HepG2 (cell line): ENCODE measurements around the gene FAM168A. TPM values are rescaled to one million over a fixed set of nuclear protein-coding genes. Genes with fewer than 3 reads are reported as not detected.

Experiments used
- ATAC-seq: fragments of 200-7000 bp; cut with Tn5 transposase; 3 replicates; pipeline ENCODE4 v1.9.1; 2020; ENCODE audit warnings: mild to moderate bottlenecking, moderate library complexity
- BruUV-seq: library from RNA; stranded (reverse); fragments of 400-500 nt; replicated peaks from 2 replicates; lab custom pipeline; 2021; lab: Mats Ljungman, UMichigan
- CTCF ChIA-PET: fragments of 300-600 bp; formaldehyde crosslinking; extraction: SDS; loops from one replicate; lab custom pipeline; 2021; ENCODE audit warnings: low total read pairs, inconsistent platforms, low intra/inter-chr PET ratio; lab: Yijun Ruan, JAX
- POLR2A ChIA-PET: fragments of 350-600 bp; sonication (Branson Sonifier 250); formaldehyde crosslinking; loops from one replicate; lab custom pipeline; 2020; ENCODE audit warnings: antibody characterized with exemption, inconsistent platforms; lab: Yijun Ruan, JAX
- DNase-seq: peaks from one replicate; pipeline ENCODE4 v3.0.0-alpha.2; 2015; ENCODE audit warnings: low spot score
- FAIRE-seq: peaks from 3 replicates; lab custom pipeline; 2011; peaks lifted over from hg19 to GRCh38; lab: Jason Lieb, UNC
- H2AFZ ChIP-seq: one replicate; pipeline ENCODE4 v1.6.1; 2011; ENCODE audit warnings: low read length, inconsistent platforms
- H3K27ac ChIP-seq: fragments of 300-600 bp; 3 replicates; pipeline ENCODE4 v1.8.0; 2011; ENCODE audit warnings: mixed run types, mild to moderate bottlenecking, mixed read lengths, low read length, inconsistent platforms; ENCODE audit not compliant: insufficient read depth; ENCODE audit errors: extremely low read length
- H3K27me3 ChIP-seq, 2 experiments: fragments of 200-600 bp in 1 of 2; 2 replicates in 1 of 2; 3 replicates in 1 of 2; pipeline versions ENCODE4 v1.6.0 to v1.8.0; 2011; ENCODE audit warnings: low read length in 2 of 2, mild to moderate bottlenecking in 2 of 2, moderate library complexity in 2 of 2, inconsistent platforms in 1 of 2; ENCODE audit not compliant: insufficient read depth in 2 of 2, control insufficient read depth in 1 of 2
- H3K36me3 ChIP-seq, 2 experiments: fragments of 200-600 bp in 1 of 2; replicated peaks in 1 of 2; 2 replicates in 1 of 2; 3 replicates in 1 of 2; pipeline versions ENCODE4 v1.5.1 to v1.8.0; 2011; ENCODE audit warnings: low read length in 2 of 2, inconsistent platforms in 1 of 2; ENCODE audit not compliant: insufficient read depth in 2 of 2, control insufficient read depth in 1 of 2
- H3K4me1 ChIP-seq: 2 replicates; pipeline ENCODE4 v1.5.1; 2012; ENCODE audit warnings: low read length, inconsistent platforms; ENCODE audit not compliant: insufficient read depth
- H3K4me2 ChIP-seq: 2 replicates; pipeline ENCODE4 v1.6.0; 2011; ENCODE audit warnings: low read depth, low read length, inconsistent platforms
- H3K4me3 ChIP-seq, 3 experiments: fragments of 200-600 bp in 1 of 3; sonication (generic), shearing (Covaris generic) in 1 of 3; replicated peaks in 1 of 3; 2 replicates each; pipeline ENCODE4 v1.5.1; 2011 to 2016; ENCODE audit warnings: low read length in 3 of 3, inconsistent platforms in 2 of 3, low read depth in 2 of 3, mild to moderate bottlenecking in 2 of 3, control low read depth in 1 of 3, mixed read lengths in 1 of 3; ENCODE audit not compliant: insufficient read depth in 1 of 3
- H3K79me2 ChIP-seq: one replicate; pipeline ENCODE4 v1.6.1; 2011; ENCODE audit warnings: low read length, inconsistent platforms; ENCODE audit not compliant: insufficient read depth
- H3K9ac ChIP-seq: 2 replicates; pipeline ENCODE4 v1.6.0; 2011; ENCODE audit warnings: mild to moderate bottlenecking, low read depth, low read length, inconsistent platforms; ENCODE audit not compliant: insufficient read depth
- H3K9me3 ChIP-seq: 2 replicates; pipeline ENCODE4 v1.5.1; 2012; ENCODE audit warnings: mild to moderate bottlenecking, low read length
- H4K20me1 ChIP-seq: 2 replicates; pipeline ENCODE4 v1.6.0; 2011; ENCODE audit warnings: inconsistent platforms, mild to moderate bottlenecking, low read length, moderate library complexity; ENCODE audit not compliant: insufficient read depth
- HNRNPUL1 ChIP-seq: fragments of 200-400 bp; formaldehyde crosslinking; IDR thresholded peaks from 2 replicates; pipeline ENCODE4 v1.6.1; 2017; ENCODE audit warnings: low read depth, mild to moderate bottlenecking, low read length, moderate library complexity
- KAT7 ChIP-seq: IDR thresholded peaks from 2 replicates; pipeline ENCODE4 v1.6.1; 2018; ENCODE audit warnings: borderline replicate concordance, missing compliant biosample characterization
- NFYB ChIP-seq: sonication (generic); formaldehyde crosslinking; IDR thresholded peaks from 2 replicates; pipeline ENCODE4 v1.4.0; 2020; ENCODE audit warnings: missing genetic modification reagents
- POGZ ChIP-seq: sonication (generic); formaldehyde crosslinking; IDR thresholded peaks from 2 replicates; pipeline ENCODE4 v1.4.0; 2020; ENCODE audit warnings: mild to moderate bottlenecking, missing genetic modification reagents
- PRPF4 ChIP-seq: fragments of 200-400 bp; formaldehyde crosslinking; IDR thresholded peaks from 2 replicates; pipeline ENCODE4 v1.6.1; 2016; ENCODE audit warnings: low read length, low read depth; ENCODE audit not compliant: poor library complexity, severe bottlenecking
- PTBP1 ChIP-seq: fragments of 200-400 bp; formaldehyde crosslinking; IDR thresholded peaks from 2 replicates; pipeline ENCODE4 v1.6.1; 2018; ENCODE audit warnings: low read length, low read depth; ENCODE audit not compliant: poor library complexity, severe bottlenecking
- TRIM24 ChIP-seq: sonication (generic); formaldehyde crosslinking; IDR thresholded peaks from 2 replicates; pipeline ENCODE4 v1.8.0; 2022; ENCODE audit warnings: mild to moderate bottlenecking, missing genetic modification reagents
- ZBTB34 ChIP-seq: sonication (generic); formaldehyde crosslinking; IDR thresholded peaks from 2 replicates; pipeline ENCODE4 v1.8.0; 2022; ENCODE audit warnings: mild to moderate bottlenecking, missing genetic modification reagents
- ZFP62 ChIP-seq: sonication (generic); formaldehyde crosslinking; IDR thresholded peaks from 2 replicates; pipeline ENCODE4 v1.4.0; 2020; ENCODE audit warnings: missing genetic modification reagents
- ZNF225 ChIP-seq: sonication (generic); formaldehyde crosslinking; IDR thresholded peaks from 2 replicates; pipeline ENCODE4 v1.4.0; 2020; ENCODE audit warnings: mild to moderate bottlenecking, missing genetic modification reagents
- ZNF260 ChIP-seq: sonication (generic); formaldehyde crosslinking; IDR thresholded peaks from 2 replicates; pipeline ENCODE4 v1.4.0; 2020; ENCODE audit warnings: missing genetic modification reagents, low read depth, mild to moderate bottlenecking, borderline replicate concordance
- ZNF33B ChIP-seq: sonication (generic); formaldehyde crosslinking; IDR thresholded peaks from 2 replicates; pipeline ENCODE4 v1.5.1; 2020; ENCODE audit warnings: mild to moderate bottlenecking, missing genetic modification reagents
- ZNF569 ChIP-seq: sonication (generic); formaldehyde crosslinking; IDR thresholded peaks from 2 replicates; pipeline ENCODE4 v1.5.0; 2020; ENCODE audit warnings: mild to moderate bottlenecking, missing genetic modification reagents, moderate library complexity, borderline replicate concordance
- ZNF577 ChIP-seq: sonication (generic); formaldehyde crosslinking; IDR thresholded peaks from 2 replicates; pipeline ENCODE4 v1.4.0; 2020; ENCODE audit warnings: mild to moderate bottlenecking, low read depth, missing genetic modification reagents, borderline replicate concordance
- ZNF724P ChIP-seq: sonication (generic); formaldehyde crosslinking; IDR thresholded peaks from 2 replicates; pipeline ENCODE4 v1.8.0; 2022; ENCODE audit warnings: missing genetic modification reagents, borderline replicate concordance
- whole genome bisulfite sequencing: methylation state at CpG from one replicate; pipeline ENCODE4 v1.1.6; 2017; ENCODE audit warnings: low lambda C conversion rate; 5-methylcytosine and 5-hydroxymethylcytosine counted together
- in situ Hi-C: cut with HindIII; loops from 2 replicates; pipeline ENCODE4 v1.10.0; 2017; ENCODE audit warnings: low pct_unique_long_range_greater_than_20kb; ENCODE audit not compliant: extremely low pct_ligation_motif_present
- intact Hi-C: fragments of 100-400 bp; cut with micrococcal nuclease; formaldehyde crosslinking; loops from one replicate; pipeline ENCODE4 v1.10.0; 2022; ENCODE audit not compliant: unreplicated experiment
- polyA plus RNA-seq, 8 experiments: library from polyadenylated mRNA; depleted of rRNA in 3 of 8; stranded (reverse) in 7 of 8; unstranded in 1 of 8; fragments of >200 nt; fragmentation: Illumina TruSeq in 4 of 8; extraction: Trizol in 4 of 8; gene quantifications; 2 replicates each; pipeline versions ENCODE4 v1.2.1 to v1.2.3, GENCODE V29; 2011 to 2016; ENCODE audit warnings: low read depth in 4 of 8, missing spikeins in 1 of 8, mixed read lengths in 1 of 8; ENCODE audit not compliant: insufficient read depth in 1 of 8
- total RNA-seq, 5 experiments: library from RNA; depleted of rRNA; stranded (reverse); fragments of >200 nt; fragmentation: Illumina TruSeq; extraction: Trizol; gene quantifications; 2 replicates each; pipeline ENCODE4 v1.2.3, GENCODE V29; 2016; ENCODE audit warnings: low read depth in 1 of 5

The FAM168A gene
- total and polyA plus RNA-seq, 2 of the 13 experiments (the other 11 are each of a cell fraction or from before 2014, with no cell fraction given): 13.9 to 15.8 TPM

GRCh38 chr11:73506038-73506437 is 91.9 kb downstream of the FAM168A start:
- ATAC-seq (no peak), DNase-seq (no peak), FAIRE-seq (no peak)
- POLR2A ChIA-PET: no interaction called here
- no peak overlapping the region for H3K9ac ChIP-seq
- BruUV-seq: no TSS peak
- CTCF ChIA-PET: no interaction called here
- 96% methylated on average over 2 of the region's 2 CpGs for WGBS
- H2AFZ ChIP-seq: no peak overlapping the region
- H4K20me1 ChIP-seq: no peaks in the 10 kb centered on the region; the same call in 1 of the 2 replicates
- H3K9me3 ChIP-seq: no peaks in the 10 kb centered on the region
- H3K36me3 ChIP-seq: no peaks in the 10 kb centered on the region
- no peak overlapping the region for H3K4me2 ChIP-seq
- in situ Hi-C loops: no loop called here
- H3K79me2 ChIP-seq: peaks cover 2% of the 10 kb centered on the region
- no peaks in the 10 kb centered on the region for H3K27me3 ChIP-seq
- H3K27ac ChIP-seq: no peak overlapping the region
- H3K4me3 ChIP-seq: no peak overlapping the region
- intact Hi-C loops: no loop called here
- H3K4me1 ChIP-seq: peaks cover 15% of the 10 kb centered on the region
- TF ChIP-seq NFYB: no peak
- TF ChIP-seq POGZ: no peak
- TF ChIP-seq PRPF4: no peak
- no peak for TF ChIP-seq ZNF577 (CRISPR knock-in tag)
- TF ChIP-seq KAT7: no peak
- no peak for TF ChIP-seq ZNF569 (CRISPR knock-in tag)
- TF ChIP-seq ZFP62 (CRISPR knock-in tag): no peak
- no peak for TF ChIP-seq ZNF33B (CRISPR knock-in tag)
- TF ChIP-seq PTBP1: no peak
- TF ChIP-seq TRIM24 (CRISPR knock-in tag): no peak
- TF ChIP-seq HNRNPUL1: no peak
- no peak for TF ChIP-seq ZBTB34 (CRISPR knock-in tag)
- no peak for TF ChIP-seq ZNF724P (CRISPR knock-in tag)
- TF ChIP-seq ZNF260 (CRISPR knock-in tag): no peak
- TF ChIP-seq ZNF225: no peak
- TF ChIP-seq, all 625 proteins: peak for 0
